Esophagus muscularis mucosa (tissue), 3 donors: ENCODE data around the gene TMEFF2.

Experiments used
- POLR2A ChIP-seq: fragments of 450-650 bp; IDR thresholded peaks from one replicate; pipeline ENCODE4 v1.6.1; 2017; ENCODE audit warnings: antibody characterized with exemption, moderate library complexity, mild to moderate bottlenecking, low read depth
- POLR2AphosphoS5 ChIP-seq, 2 donors: sonication (generic); formaldehyde crosslinking; IDR thresholded peaks; one replicate each; pipeline ENCODE4 v1.6.1; 2017; ENCODE audit warnings: antibody characterized with exemption in 2 of 2
- TF ChIP-seq, protein P1 (sequence below), 3 experiments: fragments of 200-600 bp in 2 of 3; fragments of 450-650 bp in 1 of 3; sonication (generic) in 2 of 3; IDR thresholded peaks; one replicate each; pipeline ENCODE4 v1.5.1; 2017 to 2019; ENCODE audit warnings: antibody characterized with exemption in 3 of 3, mild to moderate bottlenecking in 2 of 3, moderate library complexity in 1 of 3

DNA sequence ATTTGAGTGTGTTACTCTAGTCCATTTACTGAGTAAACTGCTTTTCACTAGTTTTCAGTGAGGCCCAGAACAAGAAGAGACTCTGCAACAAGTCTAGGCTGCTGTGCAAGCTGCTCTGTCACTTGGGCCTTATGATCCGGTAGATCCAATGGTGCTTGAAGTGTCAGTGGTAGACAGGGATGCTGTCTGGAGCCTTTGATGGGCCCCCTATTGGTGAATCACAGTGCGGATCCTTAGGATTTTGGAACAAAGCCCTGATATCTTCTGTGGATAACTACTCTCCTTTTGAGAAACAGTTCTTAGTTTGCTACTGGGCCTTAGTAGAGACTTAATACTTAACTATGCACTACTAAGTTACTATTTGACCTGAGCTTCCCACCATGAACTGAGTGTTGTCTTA, 150.2 kb downstream of the TMEFF2 start:
- no peak for TF ChIP-seq POLR2AphosphoS5 (IDR thresholded peaks at IDR 0.05)
- TF ChIP-seq, protein P1, sequence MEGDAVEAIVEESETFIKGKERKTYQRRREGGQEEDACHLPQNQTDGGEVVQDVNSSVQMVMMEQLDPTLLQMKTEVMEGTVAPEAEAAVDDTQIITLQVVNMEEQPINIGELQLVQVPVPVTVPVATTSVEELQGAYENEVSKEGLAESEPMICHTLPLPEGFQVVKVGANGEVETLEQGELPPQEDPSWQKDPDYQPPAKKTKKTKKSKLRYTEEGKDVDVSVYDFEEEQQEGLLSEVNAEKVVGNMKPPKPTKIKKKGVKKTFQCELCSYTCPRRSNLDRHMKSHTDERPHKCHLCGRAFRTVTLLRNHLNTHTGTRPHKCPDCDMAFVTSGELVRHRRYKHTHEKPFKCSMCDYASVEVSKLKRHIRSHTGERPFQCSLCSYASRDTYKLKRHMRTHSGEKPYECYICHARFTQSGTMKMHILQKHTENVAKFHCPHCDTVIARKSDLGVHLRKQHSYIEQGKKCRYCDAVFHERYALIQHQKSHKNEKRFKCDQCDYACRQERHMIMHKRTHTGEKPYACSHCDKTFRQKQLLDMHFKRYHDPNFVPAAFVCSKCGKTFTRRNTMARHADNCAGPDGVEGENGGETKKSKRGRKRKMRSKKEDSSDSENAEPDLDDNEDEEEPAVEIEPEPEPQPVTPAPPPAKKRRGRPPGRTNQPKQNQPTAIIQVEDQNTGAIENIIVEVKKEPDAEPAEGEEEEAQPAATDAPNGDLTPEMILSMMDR (IDR thresholded peaks at IDR 0.05): no peak
- no peak for TF ChIP-seq POLR2A
